Middle frontal gyrus (tissue), 1 donor: ENCODE measurements around the gene CPSF2.
"Not testable (repeated sequence)": the region's sequence is repeated elsewhere in the genome, so short reads cannot be mapped to it uniquely, and the experiment has no call there.

Experiments
- DNase-seq: peaks from one replicate; pipeline ENCODE4 v3.0.0-alpha.2; 2015; ENCODE audit warnings: low spot score; ENCODE audit errors: extremely low spot score

CPSF2 gene

DNA sequence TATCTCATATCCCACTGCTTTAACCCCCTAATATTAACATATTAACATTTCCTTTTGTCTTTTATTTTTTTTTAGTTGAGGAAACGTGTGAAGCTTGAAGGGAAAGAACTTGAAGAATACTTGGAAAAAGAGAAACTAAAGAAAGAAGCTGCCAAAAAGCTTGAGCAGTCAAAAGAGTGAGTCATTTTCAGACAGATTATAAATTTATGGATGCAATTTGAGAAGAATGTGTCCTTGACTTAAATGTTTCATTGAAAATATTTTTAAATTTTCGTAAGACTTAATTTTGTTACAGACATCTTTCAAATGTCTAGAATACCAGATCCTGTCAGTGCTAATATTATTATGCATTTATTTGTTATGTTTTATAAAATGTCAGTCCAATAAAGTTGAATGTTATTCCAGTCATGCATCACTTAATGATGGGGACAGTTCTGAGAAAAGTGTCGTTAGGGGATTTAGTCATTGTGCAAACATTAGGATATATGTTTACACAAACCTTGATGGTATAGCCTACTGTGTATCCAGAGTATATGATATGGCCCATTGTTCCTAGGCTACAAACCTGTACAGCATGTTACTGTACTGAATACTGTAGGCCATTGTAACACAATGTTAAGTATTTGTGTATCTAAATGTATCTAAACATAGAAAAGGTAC is 32.6 kb downstream of the CPSF2 start:
- DNase-seq, result no peak

DNA sequence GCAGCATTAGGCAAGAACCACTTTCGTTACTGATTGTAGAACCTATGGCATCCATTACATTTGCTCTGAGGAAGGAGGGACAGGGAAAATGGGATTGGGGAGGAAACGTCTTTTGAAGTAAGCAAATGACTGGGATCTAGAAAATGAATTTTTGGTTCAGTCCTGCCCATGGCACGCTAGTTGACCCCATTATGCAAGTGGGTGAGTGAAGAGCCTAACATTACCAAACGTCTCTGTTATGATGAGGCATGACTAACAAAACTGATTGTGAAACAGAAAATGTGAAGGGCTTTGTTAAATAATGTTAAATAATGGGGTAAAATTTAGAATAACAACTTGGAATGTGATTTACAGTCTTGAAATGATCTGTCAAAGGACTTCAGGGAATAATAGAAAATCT is 38.9 kb downstream of the CPSF2 start:
- no peak for DNase-seq

DNA sequence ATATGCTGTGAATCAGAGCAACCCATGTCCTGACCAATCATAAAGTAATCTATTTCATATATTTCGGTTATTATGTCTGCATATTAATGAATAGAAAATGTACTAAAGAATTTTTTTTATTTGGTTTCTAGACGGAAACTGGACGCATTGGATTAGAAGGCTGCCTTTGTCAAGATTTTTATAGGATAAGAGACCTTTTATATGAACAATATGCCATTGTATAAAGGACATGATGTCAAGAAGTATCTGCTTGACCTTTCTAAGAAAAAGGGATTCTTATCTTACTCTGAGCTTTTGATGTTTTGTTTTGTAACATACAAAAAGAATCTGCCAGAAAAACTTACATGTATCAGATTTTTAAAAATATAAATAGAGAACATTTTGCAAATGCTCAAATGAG is 39.8 kb downstream of the CPSF2 start:
- DNase-seq, result no peak

DNA sequence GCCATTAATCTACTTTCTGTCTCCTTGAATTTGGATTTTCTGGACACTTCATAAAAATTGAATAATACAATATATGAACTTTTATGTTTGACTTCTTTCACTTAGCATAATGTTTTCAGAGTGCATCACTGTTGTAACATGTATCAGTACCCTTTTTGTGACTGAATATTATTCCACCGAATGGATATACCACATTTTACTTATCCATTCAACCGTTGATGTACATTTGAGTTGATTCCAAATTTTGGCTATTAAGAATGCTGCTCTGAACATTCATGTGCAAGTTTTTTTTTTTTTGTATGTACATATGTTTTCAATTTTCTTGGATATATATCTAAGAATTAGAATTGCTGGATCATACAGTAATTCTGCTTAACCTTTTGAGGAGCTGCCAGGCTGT is 43.2 kb downstream of the CPSF2 start:
- no peak for DNase-seq

DNA sequence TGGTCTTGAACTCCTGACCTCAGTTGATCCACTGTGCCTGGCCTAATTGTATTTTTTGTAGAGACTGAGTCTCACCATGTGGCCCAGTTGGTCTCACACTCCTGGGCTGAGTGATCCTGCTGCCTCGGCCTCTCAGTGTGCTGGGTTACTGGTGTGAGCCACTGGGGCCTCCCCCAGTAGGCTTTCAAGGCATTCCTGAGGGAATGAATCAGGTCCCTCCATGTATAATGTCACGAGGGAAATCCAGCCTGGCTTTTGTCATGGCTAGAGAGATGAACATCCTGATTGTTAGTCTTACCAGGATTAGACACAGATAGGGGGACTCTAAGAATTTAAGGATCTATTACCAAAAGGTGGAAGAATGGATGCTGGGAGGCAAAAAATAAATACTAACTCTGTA is 51.9 kb downstream of the CPSF2 start:
- no peak for DNase-seq

DNA sequence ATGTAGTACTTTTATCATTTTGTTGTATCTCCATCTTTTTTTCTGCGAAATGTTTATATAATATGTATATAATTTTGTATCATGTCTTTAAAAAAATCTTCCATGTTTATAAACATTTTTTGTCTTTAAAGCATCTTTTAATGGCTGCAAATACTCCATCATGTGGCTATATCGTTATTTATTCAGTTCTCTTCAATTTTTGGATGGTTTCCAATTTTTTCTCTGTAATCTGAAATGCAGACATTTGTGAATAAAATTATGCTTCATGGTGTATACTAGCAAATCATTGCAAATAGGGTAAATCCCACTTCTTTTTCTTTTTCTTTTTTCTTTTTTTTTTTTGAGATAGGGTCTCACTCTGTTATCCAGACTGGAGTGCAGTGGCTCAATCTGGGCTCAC is 54.0 kb downstream of the CPSF2 start:
- no peak for DNase-seq

DNA sequence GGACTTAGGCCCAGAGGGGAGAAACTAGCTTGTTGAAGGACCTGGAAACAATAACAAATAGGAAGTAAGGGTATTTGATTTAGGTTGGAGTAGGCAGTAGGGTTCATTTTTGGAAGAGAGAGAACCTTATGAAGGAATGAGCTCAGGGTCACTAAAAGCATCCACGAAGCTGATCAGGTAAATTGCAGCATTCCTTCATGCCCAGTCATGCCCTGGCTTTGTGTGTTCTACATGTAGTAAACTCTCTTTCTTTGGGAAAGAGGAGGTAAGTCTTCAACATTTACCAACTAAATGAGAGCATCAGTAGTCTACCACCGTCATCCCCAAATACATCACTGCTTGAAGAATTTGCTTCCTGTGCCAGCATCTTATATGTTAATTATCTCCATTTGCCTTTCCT is 54.7 kb downstream of the CPSF2 start:
- no peak for DNase-seq

DNA sequence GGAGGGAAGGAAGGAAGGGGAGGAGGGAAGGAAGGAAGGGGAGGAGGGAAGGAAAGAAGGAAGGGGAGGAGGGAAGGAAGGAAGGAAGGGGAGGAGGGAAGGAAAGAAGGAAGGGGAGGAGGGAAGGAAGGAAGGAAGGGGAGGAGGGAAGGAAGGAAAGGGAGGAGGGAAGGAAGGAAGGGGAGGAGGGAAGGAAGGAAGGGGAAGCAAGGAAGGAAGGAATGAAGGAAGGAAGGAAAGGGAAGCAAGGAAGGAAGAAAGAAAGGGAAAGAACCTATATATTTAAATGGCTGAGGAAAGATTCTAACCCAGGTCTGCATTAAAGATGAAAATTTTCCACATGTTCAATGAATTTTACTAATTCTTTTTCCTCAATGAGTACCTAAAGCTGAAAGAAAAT is 57.4 kb downstream of the CPSF2 start:
- DNase-seq, result not testable (repeated sequence)

DNA sequence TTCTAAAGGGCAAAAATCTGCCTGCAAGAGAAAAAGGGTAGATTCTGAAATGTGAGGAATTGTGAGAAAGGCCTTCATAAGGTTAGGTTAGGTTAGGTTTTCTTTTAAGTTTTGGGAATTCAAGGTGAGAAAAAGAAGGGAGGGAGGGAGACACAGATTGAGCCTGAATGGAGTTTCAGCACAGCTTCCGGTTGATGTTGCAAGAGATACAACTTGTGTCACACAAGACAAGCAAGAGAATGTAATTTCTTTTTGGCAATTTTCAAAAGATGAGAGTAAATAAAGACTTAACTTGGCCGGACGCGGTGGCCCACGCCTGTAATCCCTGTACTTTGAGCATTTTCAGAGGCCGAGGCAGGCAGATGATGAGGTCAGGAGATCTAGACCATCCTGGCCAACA is 63.8 kb downstream of the CPSF2 start:
- DNase-seq, result no peak

DNA sequence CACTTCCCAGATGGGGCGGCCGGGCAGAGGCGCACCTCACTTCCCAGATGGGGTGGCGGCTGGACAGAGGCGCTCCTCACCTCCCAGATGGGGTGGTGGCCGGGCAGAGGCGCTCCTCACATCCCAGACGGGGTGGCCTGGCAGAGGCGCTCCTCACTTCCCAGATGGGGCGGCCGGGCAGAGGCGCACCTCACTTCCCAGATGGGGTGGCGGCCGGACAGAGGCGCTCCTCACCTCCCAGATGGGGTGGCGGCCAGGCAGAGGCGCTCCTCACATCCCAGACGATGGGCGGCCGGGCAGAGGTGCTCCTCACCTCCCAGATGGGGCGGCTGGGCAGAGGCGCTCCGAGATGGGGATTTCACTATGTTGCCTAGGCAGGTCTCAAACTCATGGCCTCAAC is 65.8 kb downstream of the CPSF2 start:
- DNase-seq, result not testable (repeated sequence)

DNA sequence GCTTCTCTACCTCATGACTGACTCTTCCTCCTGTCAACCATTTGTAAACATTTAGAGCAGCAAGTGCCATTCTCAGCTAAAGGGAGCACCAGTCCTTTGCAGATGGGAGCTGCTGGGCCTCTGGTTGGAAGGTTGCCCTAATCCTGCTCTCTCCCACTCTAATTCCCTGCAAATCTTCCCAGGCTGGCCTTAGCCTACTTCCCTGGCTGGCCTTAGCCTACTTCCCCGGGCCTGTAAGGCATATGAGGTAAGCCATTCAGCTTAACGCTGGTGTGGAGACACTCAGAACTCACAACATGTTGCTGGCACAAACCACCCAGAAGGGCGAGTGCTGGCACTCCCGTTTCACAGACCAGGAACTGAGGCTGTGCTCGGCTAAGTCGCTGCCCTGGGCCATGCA is 69.0 kb downstream of the CPSF2 start:
- DNase-seq, result no peak

DNA sequence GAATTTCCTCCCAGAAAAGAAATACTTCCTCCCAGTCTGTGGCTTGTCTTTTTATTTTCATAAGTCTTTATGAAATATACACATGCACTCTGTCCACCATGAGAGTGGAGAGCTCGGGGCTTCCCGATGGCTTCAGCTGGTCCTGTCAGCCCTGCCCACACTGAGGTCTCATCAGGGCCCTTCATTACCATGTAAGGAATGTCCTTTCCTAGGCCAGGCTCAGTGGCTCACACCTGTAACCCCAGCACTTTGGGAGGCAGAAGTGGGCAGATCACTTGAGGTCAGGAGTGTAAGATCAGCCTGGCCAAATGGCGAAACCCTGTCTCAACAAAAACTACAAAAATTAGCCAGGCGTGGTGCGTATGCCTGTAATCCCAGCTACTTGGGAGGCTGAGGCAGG is 77.0 kb downstream of the CPSF2 start:
- no peak for DNase-seq

DNA sequence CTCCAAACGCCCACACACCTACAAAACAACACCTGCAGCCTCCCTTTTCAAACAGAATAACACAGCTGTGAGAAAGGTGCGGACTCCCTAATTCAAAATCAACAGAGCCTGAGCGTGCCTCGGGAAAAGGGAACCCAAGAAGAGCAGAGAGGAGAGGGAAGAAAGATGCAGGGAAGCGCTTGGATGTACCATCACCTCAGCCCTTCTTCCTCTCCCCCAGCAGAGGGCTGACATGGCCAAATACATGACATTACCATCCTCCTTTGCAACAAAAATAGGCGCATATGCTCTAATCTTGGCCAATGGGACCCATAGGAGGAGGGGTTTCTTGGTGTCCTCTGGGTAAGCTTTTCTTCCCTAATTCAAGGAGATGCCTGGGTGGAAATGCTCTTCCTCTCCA is 78.0 kb downstream of the CPSF2 start:
- no peak for DNase-seq

DNA sequence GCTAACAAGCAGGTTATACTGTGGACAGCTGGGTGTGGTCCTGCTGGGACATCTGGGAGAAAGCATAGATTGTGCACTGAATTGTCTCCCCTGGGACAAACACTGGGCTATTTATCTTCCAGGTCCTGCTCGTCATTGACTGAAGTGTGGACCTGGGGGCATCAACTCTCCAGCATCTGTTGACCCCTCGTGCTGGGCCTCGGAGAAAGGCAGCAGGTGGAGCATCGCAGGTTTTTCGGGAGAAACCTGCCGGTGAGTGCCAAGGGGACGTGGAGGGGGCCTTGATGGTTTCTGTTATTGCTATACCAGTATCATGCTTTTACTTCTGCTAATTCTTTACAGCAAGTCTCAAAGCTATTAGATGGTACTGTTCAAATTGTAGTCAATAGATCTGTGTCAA is 81.3 kb downstream of the CPSF2 start:
- DNase-seq, result no peak

DNA sequence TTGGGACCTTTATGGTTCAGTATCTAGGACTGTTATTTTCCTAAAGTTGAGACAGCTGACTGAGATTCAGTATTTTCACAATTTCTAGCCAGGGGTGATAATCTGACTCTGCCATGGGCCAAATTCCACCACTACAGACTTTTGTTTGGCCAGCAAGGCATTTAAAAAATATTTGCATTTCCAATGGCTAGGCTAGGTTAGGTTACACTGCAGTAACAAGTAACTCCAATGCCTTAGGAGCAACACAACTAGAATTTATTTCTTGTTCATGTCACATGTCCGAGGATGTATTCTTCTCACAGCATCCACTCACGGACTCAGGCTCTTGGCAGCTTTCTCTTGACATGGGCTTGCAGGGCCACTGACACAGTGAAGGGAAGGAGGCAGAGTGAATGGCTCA is 83.0 kb downstream of the CPSF2 start:
- DNase-seq, result no peak

DNA sequence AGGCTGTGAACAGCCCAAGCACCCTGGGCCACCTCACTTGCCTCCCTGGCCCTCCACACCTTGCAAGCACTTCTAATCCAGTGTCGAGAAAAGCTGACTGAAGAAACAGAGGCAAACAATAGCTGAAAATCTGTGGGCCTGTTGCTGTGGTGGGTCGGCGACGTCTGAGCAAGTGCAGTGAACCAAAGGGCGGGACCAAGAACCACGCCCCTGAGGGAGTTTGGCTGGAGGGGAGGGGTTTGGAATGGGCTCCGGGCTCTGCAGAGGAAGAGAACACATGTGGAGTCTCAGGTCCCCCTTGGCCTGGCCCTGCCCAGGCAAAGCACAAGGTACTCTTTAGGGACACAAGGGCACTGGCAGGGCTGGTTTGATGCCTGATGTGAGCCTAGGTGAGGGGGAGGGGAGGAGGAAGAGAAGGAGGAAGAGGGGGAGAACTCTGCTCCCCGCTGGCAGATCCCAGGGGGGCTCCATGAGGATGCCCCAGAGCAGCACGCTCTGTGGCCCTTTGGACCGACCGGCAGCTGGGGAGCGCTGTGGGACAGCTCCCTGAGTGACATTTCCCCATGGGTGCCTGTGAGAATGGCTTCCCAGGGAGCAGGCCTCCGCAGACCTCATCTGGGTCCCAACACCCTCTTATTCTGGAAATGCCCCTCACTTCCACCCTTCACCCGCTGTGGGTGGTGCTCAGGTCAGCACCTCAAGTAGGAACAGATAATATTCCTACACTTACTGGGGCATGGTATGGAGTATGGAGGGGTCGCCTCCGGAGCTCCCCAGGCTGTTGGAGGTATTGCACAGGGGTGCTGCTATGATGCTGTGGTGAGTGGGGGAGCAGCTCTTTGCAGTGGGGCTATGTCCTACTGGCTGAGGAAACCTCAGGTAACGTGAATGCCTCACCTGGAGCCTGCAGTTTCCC is 85.5 kb downstream of the CPSF2 start:
- DNase-seq, result no peak

DNA sequence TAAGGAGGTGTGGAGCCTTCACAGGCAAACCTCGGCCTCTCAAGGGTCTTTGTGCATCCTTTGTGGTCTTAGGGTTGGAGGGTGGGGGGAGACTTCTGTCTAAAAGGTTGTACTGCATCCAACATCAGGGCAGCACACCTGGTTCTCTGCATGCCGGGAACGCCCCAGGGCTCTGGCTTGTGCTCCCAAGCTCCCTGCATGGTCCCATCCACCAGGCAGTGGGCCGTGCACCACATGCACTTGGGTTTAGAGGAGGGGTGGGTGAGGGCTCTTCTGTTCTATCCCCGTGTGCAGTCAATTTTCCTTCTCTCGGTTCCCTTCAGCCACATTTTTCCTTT is 86.1 kb downstream of the CPSF2 start:
- DNase-seq, result no peak

DNA sequence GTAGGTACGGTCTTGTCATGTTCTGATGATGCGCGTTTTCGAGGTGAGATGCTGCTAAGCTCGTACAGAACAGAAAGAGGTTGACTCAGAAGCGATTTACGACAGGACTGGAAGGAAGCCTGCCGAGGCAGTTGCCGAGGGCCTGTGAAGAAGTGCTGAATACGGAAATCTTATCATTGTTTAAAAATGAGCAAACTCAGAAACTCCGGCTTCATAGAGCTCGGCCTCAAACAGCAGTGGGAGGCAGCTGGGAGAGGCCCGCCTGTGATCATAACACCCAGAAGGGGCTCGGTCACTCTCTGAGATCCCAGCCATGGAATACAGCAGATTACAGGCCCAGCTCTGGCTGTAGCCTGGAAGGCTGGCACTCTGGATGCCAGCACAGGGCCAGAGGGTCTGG is 87.4 kb downstream of the CPSF2 start:
- DNase-seq, result no peak

DNA sequence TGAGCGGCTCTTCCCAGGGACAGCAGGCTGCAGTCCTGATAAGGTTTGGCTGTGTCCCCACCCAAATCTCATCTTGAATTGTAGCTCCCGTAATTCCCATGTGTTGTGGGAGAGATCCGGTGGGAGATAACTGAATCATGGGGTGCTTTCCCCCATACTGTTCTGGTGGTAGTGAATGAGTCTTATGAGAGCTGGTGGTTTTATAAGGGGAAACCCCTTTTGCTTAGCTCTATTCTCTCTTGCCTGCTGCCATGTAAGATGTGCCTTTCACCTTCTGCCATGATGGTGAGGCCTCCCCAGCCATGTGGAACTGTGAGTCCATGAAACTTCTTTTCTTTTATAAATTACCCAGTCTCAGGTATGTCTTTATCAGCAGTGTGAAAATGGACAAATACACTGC is 91.4 kb downstream of the CPSF2 start:
- DNase-seq, result not testable (repeated sequence)

DNA sequence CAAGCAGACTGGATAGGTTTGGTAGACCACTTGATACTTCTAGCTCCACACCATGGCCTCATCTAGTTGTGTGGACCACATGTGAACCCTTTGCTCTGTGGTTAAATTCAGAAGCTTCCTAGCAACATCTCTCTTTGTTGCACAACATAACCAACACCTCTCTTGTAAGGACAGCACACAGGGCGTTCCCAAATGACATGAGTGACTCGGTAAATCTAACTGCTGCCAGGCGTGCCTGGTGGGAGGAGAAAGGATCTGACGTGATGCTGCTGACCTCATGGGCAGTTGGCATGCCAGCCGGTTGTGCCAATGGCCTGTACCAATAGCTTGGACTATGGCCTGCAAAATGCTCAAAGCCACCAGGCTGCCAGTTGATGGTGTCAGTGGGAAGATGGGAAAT is 93.8 kb downstream of the CPSF2 start:
- DNase-seq, result no peak

DNA sequence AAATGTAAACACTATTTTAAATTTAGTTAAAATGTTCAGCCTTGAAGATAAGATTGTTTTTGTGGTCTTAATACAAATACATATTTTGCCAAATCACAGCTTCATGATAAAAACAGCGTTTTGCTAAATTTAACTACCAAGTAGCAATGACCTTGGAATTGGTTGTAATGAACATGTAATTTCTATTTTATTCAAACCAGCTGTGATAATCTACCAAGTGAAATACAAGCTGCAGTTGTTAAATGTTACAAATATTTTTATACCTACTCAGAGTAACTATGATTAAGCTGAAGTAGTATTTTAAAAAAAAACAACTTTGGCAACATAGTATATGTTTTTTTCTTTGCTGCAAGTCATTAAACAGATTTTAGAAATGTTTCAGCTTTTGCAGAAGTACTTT is 96.2 kb downstream of the CPSF2 start:
- no peak for DNase-seq
